GM12891 (cell line): ENCODE measurements around the gene APC2.

ENCODE experiments used
- POLR2A ChIP-seq: IDR thresholded peaks from 2 replicates; pipeline ENCODE4 v1.6.1; 2011; ENCODE audit warnings: low read depth, low read length, control low read depth
- POLR2AphosphoS5 ChIP-seq: IDR thresholded peaks from 2 replicates; pipeline ENCODE4 v1.6.1; 2011; ENCODE audit warnings: low read depth, low read length, control low read depth
- SPI1 ChIP-seq: IDR thresholded peaks from 2 replicates; pipeline ENCODE4 v1.6.1; 2011; ENCODE audit warnings: low read depth, low read length, control low read depth
- TAF1 ChIP-seq: IDR thresholded peaks from 2 replicates; pipeline ENCODE4 v1.6.1; 2011; ENCODE audit warnings: low read depth, low read length, control low read depth

DNA sequence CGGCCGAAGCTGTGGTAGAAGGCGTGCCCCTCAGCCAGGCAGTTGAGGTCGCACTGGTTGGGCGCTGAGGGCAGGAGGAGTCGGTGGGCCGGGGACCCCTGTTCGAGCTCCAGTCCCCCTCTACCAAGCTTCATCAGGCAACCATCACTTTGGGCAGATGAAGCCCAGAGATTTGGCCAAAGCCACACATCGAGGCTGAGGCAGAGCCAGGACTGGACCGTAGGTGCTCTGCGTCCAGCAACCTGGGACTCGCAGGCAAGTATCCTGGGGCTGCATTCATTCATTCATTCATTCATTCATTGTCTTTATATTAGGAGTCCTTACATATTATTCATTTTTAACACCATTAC, 58.6 kb downstream of the APC2 start:
- no peak for TF ChIP-seq POLR2A
- no peak for TF ChIP-seq POLR2AphosphoS5
- TF ChIP-seq TAF1: no peak
- TF ChIP-seq SPI1: no peak
